Activated CD8-positive, alpha-beta memory T cell treated with anti-CD3 and anti-CD28 coated beads, Interleukin-2, amount 50 U/mL, for 48 hours (primary cell): ENCODE measurements around the gene CTNND2.

ENCODE experiments used
- DNase-seq: peaks from one replicate; pipeline ENCODE4 v3.0.0-alpha.2; 2020

CTNND2 gene

GRCh38 chr5:11064763-11065450 is 839.3 kb downstream of the CTNND2 start:
- no peak for DNase-seq

- no peak for DNase-seq
Measured at GRCh38 chr5:11062397-11062796, 841.8 kb downstream of the CTNND2 start.

GRCh38 chr5:11056560-11056959 is 847.7 kb downstream of the CTNND2 start:
- no peak for DNase-seq

GRCh38 chr5:11054014-11054413 is 850.2 kb downstream of the CTNND2 start:
- no peak for DNase-seq

- no peak for DNase-seq
Measured at GRCh38 chr5:11052871-11053270, 851.4 kb downstream of the CTNND2 start.

GRCh38 chr5:11050596-11051304 is 853.5 kb downstream of the CTNND2 start:
- DNase-seq: no peak

- DNase-seq: no peak
Measured at GRCh38 chr5:11048760-11049159, 855.5 kb downstream of the CTNND2 start.

- DNase-seq: no peak
Measured at GRCh38 chr5:11047625-11048024, 856.6 kb downstream of the CTNND2 start.

- no peak for DNase-seq
Measured at GRCh38 chr5:11047030-11047429, 857.2 kb downstream of the CTNND2 start.

- no peak for DNase-seq
Measured at GRCh38 chr5:11046160-11046559, 858.1 kb downstream of the CTNND2 start.

- DNase-seq: no peak
Measured at GRCh38 chr5:11045411-11045810, 858.8 kb downstream of the CTNND2 start.

GRCh38 chr5:11044581-11044980 is 859.7 kb downstream of the CTNND2 start:
- no peak for DNase-seq

GRCh38 chr5:11043881-11044280 is 860.4 kb downstream of the CTNND2 start:
- DNase-seq: no peak

GRCh38 chr5:11040345-11040744 is 863.9 kb downstream of the CTNND2 start:
- DNase-seq: no peak

- no peak for DNase-seq
Measured at GRCh38 chr5:11038772-11039171, 865.5 kb downstream of the CTNND2 start.

GRCh38 chr5:11037941-11038340 is 866.3 kb downstream of the CTNND2 start:
- no peak for DNase-seq

GRCh38 chr5:11037080-11037479 is 867.2 kb downstream of the CTNND2 start:
- no peak for DNase-seq

- DNase-seq: no peak
Measured at GRCh38 chr5:11030671-11031070, 873.6 kb downstream of the CTNND2 start.

- no peak for DNase-seq
Measured at GRCh38 chr5:11027660-11028059, 876.6 kb downstream of the CTNND2 start.

GRCh38 chr5:11026543-11026942 is 877.7 kb downstream of the CTNND2 start:
- no peak for DNase-seq

GRCh38 chr5:11023945-11024344 is 880.3 kb downstream of the CTNND2 start:
- DNase-seq: no peak

GRCh38 chr5:11013793-11014192 is 890.5 kb downstream of the CTNND2 start:
- DNase-seq: no peak

GRCh38 chr5:11012295-11012694 is 892.0 kb downstream of the CTNND2 start:
- DNase-seq: no peak

- no peak for DNase-seq
Measured at GRCh38 chr5:11010429-11011210, 893.6 kb downstream of the CTNND2 start.
